GM12878 (cell line): ENCODE measurements around the gene SLC38A1. TPM values are rescaled to one million over a fixed set of nuclear protein-coding genes. Genes with fewer than 3 reads are reported as not detected.

Source experiments
- ATAC-seq: fragments of 200-7000 bp; cut with Tn5 transposase; 3 replicates; pipeline ENCODE4 v1.9.1; 2020; ENCODE audit warnings: mild to moderate bottlenecking, moderate library complexity
- BruUV-seq: library from RNA; stranded (reverse); fragments of 400-500 nt; replicated peaks from 2 replicates; lab custom pipeline; 2021; lab: Mats Ljungman, UMichigan
- CTCF ChIA-PET: fragments of 300-600 bp; sonication (Branson Sonifier 250); formaldehyde crosslinking; extraction: SDS; loops from one replicate; lab custom pipeline; 2021; ENCODE audit warnings: inconsistent platforms; lab: Yijun Ruan, JAX
- POLR2A ChIA-PET: fragments of 350-600 bp; formaldehyde crosslinking; extraction: SDS; loops from one replicate; lab custom pipeline; 2021; ENCODE audit warnings: inconsistent platforms; lab: Charles Lee
- RAD21 ChIA-PET: fragments of 300-600 bp; sonication (Branson Sonifier 250); formaldehyde crosslinking; loops from one replicate; lab custom pipeline; 2023; ENCODE audit warnings: antibody characterized with exemption; ENCODE audit not compliant: unreplicated experiment; lab: Charles Lee
- SMC1A ChIA-PET: fragments of 300-600 bp; sonication (Branson Sonifier 250); formaldehyde crosslinking; loops from one replicate; lab custom pipeline; 2023; ENCODE audit not compliant: unreplicated experiment, uncharacterized antibody; lab: Charles Lee
- DNase-seq: peaks from one replicate; pipeline ENCODE4 v3.0.0-alpha.2; 2011; ENCODE audit warnings: low read depth, low spot score
- FAIRE-seq: peaks from 3 replicates; lab custom pipeline; 2011; peaks lifted over from hg19 to GRCh38; lab: Jason Lieb, UNC
- H2AFZ ChIP-seq: 2 replicates; pipeline ENCODE4 v1.6.0; 2011; ENCODE audit warnings: low read depth, low read length, control low read depth; ENCODE audit not compliant: control insufficient read depth
- H3K27ac ChIP-seq: 2 replicates; pipeline ENCODE4 v1.5.1; 2011; ENCODE audit warnings: control low read depth; ENCODE audit not compliant: control insufficient read depth, insufficient read depth
- H3K27me3 ChIP-seq, 2 experiments: replicated peaks in 1 of 2; 2 replicates each; pipeline versions ENCODE4 v1.6.0 to v1.6.1; 2011; ENCODE audit warnings: low read length in 1 of 2; ENCODE audit not compliant: control insufficient read depth in 2 of 2, insufficient read depth in 2 of 2
- H3K36me3 ChIP-seq, 2 experiments: 2 replicates each; pipeline ENCODE4 v1.5.1; 2011; ENCODE audit warnings: low read length in 1 of 2; ENCODE audit not compliant: control insufficient read depth in 2 of 2, insufficient read depth in 2 of 2
- H3K4me1 ChIP-seq: 2 replicates; pipeline ENCODE4 v1.6.1; 2011; ENCODE audit warnings: mild to moderate bottlenecking, low read length, moderate library complexity, mixed read lengths; ENCODE audit not compliant: control insufficient read depth, insufficient read depth
- H3K4me2 ChIP-seq: 2 replicates; pipeline ENCODE4 v1.6.0; 2011; ENCODE audit warnings: control low read depth; ENCODE audit not compliant: control insufficient read depth, insufficient read depth
- H3K4me3 ChIP-seq: fragments of 200-600 bp; sonication (generic); 2 replicates; pipeline ENCODE4 v1.5.1; 2016
- H3K79me2 ChIP-seq: 2 replicates; pipeline ENCODE4 v1.6.0; 2011; ENCODE audit warnings: low read length; ENCODE audit not compliant: control insufficient read depth, insufficient read depth
- H3K9ac ChIP-seq: 2 replicates; pipeline ENCODE4 v1.8.0; 2011; ENCODE audit warnings: low read length, control low read depth, mixed read lengths; ENCODE audit not compliant: control insufficient read depth, insufficient read depth
- H3K9me3 ChIP-seq: replicated peaks from 3 replicates; pipeline ENCODE4 v1.5.1; 2011; ENCODE audit warnings: mild to moderate bottlenecking, low read length; ENCODE audit not compliant: control insufficient read depth, insufficient read depth
- H4K20me1 ChIP-seq: 2 replicates; pipeline ENCODE4 v1.6.0; 2011; ENCODE audit not compliant: control insufficient read depth, insufficient read depth
- ATF2 ChIP-seq: IDR thresholded peaks from 2 replicates; pipeline ENCODE4 v1.6.1; 2012; ENCODE audit warnings: low read length, inconsistent platforms
- BCL11A ChIP-seq: IDR thresholded peaks from 2 replicates; pipeline ENCODE4 v1.6.1; 2011; ENCODE audit warnings: low read depth, low read length
- CEBPZ ChIP-seq: fragments of 150-350 bp; IDR thresholded peaks from 2 replicates; pipeline ENCODE4 v1.6.1; 2016; ENCODE audit warnings: low read depth, low read length
- EED ChIP-seq: sonication (generic); IDR thresholded peaks from 2 replicates; pipeline ENCODE4 v1.6.1; 2016; ENCODE audit warnings: antibody characterized with exemption, low read depth
- KLF5 ChIP-seq: fragments of 450-650 bp; IDR thresholded peaks from 2 replicates; pipeline ENCODE4 v1.6.1; 2014; ENCODE audit warnings: mild to moderate bottlenecking; ENCODE audit not compliant: partially characterized antibody
- MYC ChIP-seq: IDR thresholded peaks from 2 replicates; pipeline ENCODE4 v1.6.1; 2011; ENCODE audit warnings: mild to moderate bottlenecking, low read length, moderate library complexity, inconsistent platforms; ENCODE audit not compliant: insufficient read depth, insufficient replicate concordance, insufficient read length, severe bottlenecking
- POLR2A ChIP-seq: IDR thresholded peaks from 2 replicates; pipeline ENCODE4 v1.6.1; 2011; ENCODE audit warnings: low read depth, mild to moderate bottlenecking, low read length
- RAD21 ChIP-seq: IDR thresholded peaks from 2 replicates; pipeline ENCODE4 v1.6.1; 2011; ENCODE audit warnings: mild to moderate bottlenecking, low read depth, low read length, moderate library complexity; ENCODE audit not compliant: insufficient read depth
- SMC3 ChIP-seq: IDR thresholded peaks from 2 replicates; pipeline ENCODE4 v1.6.1; 2011; ENCODE audit warnings: low read length, improper control_type of control experiment, borderline replicate concordance
- ZNF384 ChIP-seq: IDR thresholded peaks from 2 replicates; pipeline ENCODE4 v1.6.1; 2012; ENCODE audit warnings: low read depth, mild to moderate bottlenecking, low read length, improper control_type of control experiment, borderline replicate concordance
- WGBS: methylation state at CpG from one replicate; pipeline ENCODE4 v1.1.6; 2016; ENCODE audit warnings: low lambda C conversion rate; ENCODE audit not compliant: insufficient replicate concordance, insufficient coverage; ENCODE audit errors: missing lambda C conversion rate; 5-methylcytosine and 5-hydroxymethylcytosine counted together
- in situ Hi-C: fragments of 300-500 bp; cut with MboI; formaldehyde crosslinking; loops from 9 replicates; pipeline ENCODE4 v1.14.3; 2018; ENCODE audit warnings: mixed read lengths
- intact Hi-C: fragments of 100-400 bp; cut with micrococcal nuclease; formaldehyde crosslinking; loops from one replicate; pipeline ENCODE4 v1.14.2; 2022; ENCODE audit not compliant: unreplicated experiment
- polyA plus RNA-seq, 11 experiments: library from polyadenylated mRNA; depleted of rRNA in 4 of 11; unstranded in 6 of 11; stranded (reverse) in 5 of 11; fragments of >200 nt; fragmentation: Nextera tagmentation in 4 of 11; fragmentation: Illumina TruSeq in 1 of 11; extraction: Ambion mirVana in 4 of 11; extraction: Trizol in 1 of 11; gene quantifications; 1 replicate in 1 of 11; 2 replicates in 10 of 11; pipeline versions ENCODE4 v1.2.1 to v1.2.3, GENCODE V29; 2011 to 2016; ENCODE audit warnings: inconsistent platforms in 2 of 11, missing spikeins in 2 of 11, low read depth in 1 of 11
- total RNA-seq, 4 experiments: library from RNA; depleted of rRNA in 3 of 4; stranded (reverse); fragments of >200 nt in 3 of 4; fragmentation: Illumina TruSeq in 1 of 4; extraction: Trizol in 1 of 4; gene quantifications; 2 replicates each; pipeline versions ENCODE4 v1.2.1 to v1.2.3, GENCODE V29; 2013 to 2021
- TF ChIP-seq, protein P1 (sequence below): IDR thresholded peaks from 2 replicates; pipeline ENCODE4 v1.6.1; 2012; ENCODE audit warnings: mild to moderate bottlenecking, low read depth, low read length

Gene SLC38A1
- total and polyA plus RNA-seq, 10 of the 15 experiments (the other 5 are each of a cell fraction or from before 2014, with no cell fraction given), result 38.1 to 191 (median 144) TPM

- no peak overlapping the region for H3K27ac ChIP-seq
- H3K79me2 ChIP-seq, result peaks cover 95% of the 10 kb centered on the region
- SMC1A ChIA-PET, result interaction anchor here (1.0 to 1.1 kb wide), 3 partner anchors 40 to 50 kb away, joined by 3 read pairs; no protein-coding TSS in a partner anchor
- POLR2A ChIA-PET, result interaction anchor here (1.2 kb wide), 1 partner anchor 41 kb away, joined by 3 read pairs; no protein-coding TSS in a partner anchor
- no peak for DNase-seq
- H3K27me3 ChIP-seq, result no peaks in the 10 kb centered on the region
- H2AFZ ChIP-seq, result no peak overlapping the region
- in situ Hi-C loops, result no loop called here
- H3K9me3 ChIP-seq, result no peaks in the 10 kb centered on the region; the same call in 2 of the 3 replicates
- CTCF ChIA-PET, result interaction anchor here (0.6 to 1.2 kb wide), 2 partner anchors 17 to 1041 kb away, joined by 3 read pairs; no protein-coding TSS in a partner anchor
- H3K4me2 ChIP-seq, result no peak overlapping the region
- no peak for FAIRE-seq
- no peak overlapping the region for H3K9ac ChIP-seq
- TF ChIP-seq ATF2, result no peak
- TF ChIP-seq MYC, result no peak
- no peak for TF ChIP-seq ZNF384
- no peak for TF ChIP-seq KLF5
- TF ChIP-seq RAD21, result no peak
- TF ChIP-seq, protein P1, sequence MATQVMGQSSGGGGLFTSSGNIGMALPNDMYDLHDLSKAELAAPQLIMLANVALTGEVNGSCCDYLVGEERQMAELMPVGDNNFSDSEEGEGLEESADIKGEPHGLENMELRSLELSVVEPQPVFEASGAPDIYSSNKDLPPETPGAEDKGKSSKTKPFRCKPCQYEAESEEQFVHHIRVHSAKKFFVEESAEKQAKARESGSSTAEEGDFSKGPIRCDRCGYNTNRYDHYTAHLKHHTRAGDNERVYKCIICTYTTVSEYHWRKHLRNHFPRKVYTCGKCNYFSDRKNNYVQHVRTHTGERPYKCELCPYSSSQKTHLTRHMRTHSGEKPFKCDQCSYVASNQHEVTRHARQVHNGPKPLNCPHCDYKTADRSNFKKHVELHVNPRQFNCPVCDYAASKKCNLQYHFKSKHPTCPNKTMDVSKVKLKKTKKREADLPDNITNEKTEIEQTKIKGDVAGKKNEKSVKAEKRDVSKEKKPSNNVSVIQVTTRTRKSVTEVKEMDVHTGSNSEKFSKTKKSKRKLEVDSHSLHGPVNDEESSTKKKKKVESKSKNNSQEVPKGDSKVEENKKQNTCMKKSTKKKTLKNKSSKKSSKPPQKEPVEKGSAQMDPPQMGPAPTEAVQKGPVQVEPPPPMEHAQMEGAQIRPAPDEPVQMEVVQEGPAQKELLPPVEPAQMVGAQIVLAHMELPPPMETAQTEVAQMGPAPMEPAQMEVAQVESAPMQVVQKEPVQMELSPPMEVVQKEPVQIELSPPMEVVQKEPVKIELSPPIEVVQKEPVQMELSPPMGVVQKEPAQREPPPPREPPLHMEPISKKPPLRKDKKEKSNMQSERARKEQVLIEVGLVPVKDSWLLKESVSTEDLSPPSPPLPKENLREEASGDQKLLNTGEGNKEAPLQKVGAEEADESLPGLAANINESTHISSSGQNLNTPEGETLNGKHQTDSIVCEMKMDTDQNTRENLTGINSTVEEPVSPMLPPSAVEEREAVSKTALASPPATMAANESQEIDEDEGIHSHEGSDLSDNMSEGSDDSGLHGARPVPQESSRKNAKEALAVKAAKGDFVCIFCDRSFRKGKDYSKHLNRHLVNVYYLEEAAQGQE, result no peak
- no peak for TF ChIP-seq EED
- no peak for TF ChIP-seq CEBPZ
- no peak for TF ChIP-seq SMC3
- no peak for TF ChIP-seq POLR2A
- no peak for TF ChIP-seq BCL11A
- H3K4me1 ChIP-seq, result peaks cover 6% of the 10 kb centered on the region; the same call in 1 of the 2 replicates
- 98% methylated on average over 4 of the region's 4 CpGs for WGBS
- intact Hi-C loops, result no loop called here
- H3K4me3 ChIP-seq, result no peak overlapping the region
- ATAC-seq, result no peak
- no TSS peak for BruUV-seq
- H4K20me1 ChIP-seq, result peaks cover 5% of the 10 kb centered on the region
- RAD21 ChIA-PET, result interaction anchor here (1.1 to 1.9 kb wide), 2 partner anchors 43 to 51 kb away, joined by 4 read pairs; no protein-coding TSS in a partner anchor
- H3K36me3 ChIP-seq, result peaks cover 3 to 7% of the 10 kb centered on the region in 2 experiments
These were observed 9.8 kb downstream of the SLC38A1 start for GRCh38 chr12:46259071-46259470.
